HG02885 (cell line): ENCODE results near the gene VSTM2B.

Experiments
- ATAC-seq: cut with Tn5 transposase; IDR thresholded peaks from one replicate; pipeline ENCODE4 v1.9.1; 2021; ENCODE audit warnings: mild to moderate bottlenecking; ENCODE audit not compliant: unreplicated experiment, poor library complexity

The VSTM2B gene

DNA sequence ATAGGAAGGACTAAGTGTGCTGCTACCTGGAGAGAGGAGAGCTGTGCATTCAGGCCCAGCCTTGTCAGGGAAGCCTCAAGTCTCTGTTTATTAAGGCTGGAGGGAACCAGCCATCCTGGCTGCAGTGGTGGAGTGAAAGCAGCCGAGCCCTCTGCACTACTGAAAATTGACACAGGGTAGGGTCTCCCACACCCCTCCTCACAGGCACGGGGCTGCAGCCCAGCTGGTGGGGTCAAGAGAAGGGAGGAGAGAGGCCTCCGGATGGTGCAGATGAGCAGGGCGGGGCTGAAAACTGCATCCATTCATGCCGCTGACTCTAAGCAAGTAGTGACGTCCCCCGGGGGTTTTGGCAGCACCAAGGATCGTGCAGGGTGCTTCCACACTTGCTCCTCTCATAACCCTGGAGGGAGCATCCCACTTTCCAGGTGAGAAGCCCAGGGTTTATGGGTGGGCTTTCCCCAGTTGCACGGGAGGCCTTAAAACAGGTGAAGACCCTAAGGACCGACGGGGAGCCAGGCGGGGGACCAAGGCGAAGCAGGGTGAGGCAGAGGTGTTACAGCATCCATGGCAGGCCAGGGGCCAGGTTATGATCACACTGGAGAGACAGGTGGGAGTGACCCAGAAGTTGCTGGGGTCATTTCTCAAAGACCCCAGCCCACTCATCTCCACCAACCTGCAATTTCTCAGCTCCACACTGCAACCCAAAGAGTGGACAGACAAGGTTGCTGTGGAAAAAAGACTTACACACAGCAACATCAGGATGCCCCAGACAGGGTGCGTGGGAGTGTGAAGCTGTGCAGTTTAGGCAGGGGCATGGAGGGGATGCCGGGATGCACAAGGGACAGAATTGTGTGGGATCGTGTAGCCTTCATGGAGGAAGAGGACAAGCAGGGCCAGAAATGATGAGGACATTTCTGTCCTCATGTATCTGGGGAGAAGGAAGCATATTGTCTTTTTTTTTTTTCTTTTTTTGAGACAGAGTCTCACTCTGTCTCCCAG is 36.8 kb downstream of the VSTM2B start:
- no peak for ATAC-seq

DNA sequence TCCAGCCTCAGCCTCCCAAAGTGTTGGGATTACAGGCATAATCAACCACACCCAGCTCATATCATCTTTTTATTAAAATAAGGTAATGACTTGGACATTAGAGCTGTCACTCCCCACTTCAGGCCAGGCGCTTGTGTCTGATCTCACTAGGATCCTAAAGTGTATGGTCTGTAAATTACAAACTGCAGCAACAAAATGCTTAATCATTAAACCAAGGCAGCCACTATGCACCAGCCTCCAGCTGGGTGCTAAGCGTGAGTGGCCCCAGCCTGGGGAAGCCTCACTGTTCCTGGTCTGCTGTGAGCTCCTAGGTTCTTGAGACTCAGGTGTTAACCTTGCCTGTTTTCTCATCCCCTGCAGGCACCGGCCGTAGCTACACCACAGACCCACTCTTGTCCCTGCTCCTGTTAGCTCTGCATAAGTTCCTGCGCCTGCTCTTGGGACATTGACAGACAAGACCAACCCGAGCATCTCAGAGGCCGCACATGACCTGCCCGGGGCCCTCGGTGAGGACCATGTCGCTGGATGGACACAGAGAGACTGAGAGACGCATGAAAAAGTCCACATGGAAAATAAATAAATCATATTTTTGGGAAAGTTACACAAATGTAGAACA is 37.8 kb downstream of the VSTM2B start:
- ATAC-seq, result no peak

DNA sequence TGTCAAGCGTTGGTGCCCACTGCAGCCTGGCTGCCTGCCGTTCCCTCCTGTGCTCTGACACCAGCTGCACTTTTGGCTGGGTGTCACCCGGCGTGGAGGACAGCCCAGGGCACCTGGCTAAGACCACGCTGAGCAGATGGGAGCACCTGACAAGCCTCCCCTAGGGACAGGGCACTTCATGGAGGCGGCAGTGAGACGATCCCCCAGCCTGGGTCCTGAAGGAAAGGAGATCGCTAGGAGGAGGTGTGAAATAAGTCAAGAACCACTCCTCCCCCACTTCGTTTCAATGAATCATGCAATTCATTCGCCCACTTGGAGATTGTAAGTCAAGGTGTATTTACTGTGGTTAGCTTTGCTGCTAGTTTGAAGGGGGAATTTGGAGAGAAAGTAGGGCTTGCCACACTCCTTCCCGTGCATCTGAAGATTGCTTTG is 38.8 kb downstream of the VSTM2B start:
- no peak for ATAC-seq

DNA sequence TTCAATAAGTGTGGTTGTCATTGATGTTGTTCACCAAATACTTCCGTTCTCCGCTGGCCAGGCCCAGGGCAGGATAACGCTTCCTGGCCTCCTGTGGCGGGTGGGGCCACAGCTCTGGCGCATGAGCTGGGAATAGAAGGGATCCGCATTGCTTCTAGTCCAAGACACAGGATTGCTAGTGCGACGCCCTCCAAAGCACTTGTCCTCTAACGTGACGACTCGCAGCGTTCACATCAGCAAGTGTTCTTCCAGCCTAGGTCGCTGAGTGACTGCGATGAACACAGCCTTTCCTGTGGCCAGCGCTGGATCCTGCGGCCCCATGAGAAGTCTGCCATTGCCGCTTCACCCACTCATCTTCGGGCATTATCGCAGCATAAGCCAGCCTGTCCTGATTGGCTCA is 39.4 kb downstream of the VSTM2B start:
- no peak for ATAC-seq

DNA sequence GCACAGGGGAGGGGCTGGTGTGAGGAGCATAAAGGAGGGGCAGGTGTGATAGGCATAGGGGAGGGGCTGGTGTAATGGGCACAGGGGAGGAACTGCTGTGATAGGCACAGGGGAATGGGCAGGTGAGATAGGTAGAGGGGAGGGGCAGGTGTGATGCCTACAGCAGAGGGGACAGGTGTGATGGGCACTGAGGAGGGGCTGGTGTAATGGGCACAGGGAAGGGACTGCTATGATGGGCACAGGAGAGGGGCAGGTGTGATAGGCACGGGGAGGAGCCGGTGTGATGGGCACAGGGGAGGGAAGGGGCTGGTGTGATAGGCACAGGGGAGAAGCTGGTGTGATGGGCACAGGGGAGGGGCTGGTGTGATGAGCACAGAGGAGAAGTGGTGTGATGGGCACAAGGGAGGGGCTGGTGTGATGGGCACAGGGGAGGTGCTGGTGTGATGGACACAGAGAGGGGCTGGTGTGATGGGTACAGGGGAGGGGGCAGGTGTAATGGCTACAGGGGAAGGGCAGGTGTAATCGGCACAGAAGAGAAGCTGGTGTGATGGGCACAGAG is 40.8 kb downstream of the VSTM2B start:
- ATAC-seq, result no peak

DNA sequence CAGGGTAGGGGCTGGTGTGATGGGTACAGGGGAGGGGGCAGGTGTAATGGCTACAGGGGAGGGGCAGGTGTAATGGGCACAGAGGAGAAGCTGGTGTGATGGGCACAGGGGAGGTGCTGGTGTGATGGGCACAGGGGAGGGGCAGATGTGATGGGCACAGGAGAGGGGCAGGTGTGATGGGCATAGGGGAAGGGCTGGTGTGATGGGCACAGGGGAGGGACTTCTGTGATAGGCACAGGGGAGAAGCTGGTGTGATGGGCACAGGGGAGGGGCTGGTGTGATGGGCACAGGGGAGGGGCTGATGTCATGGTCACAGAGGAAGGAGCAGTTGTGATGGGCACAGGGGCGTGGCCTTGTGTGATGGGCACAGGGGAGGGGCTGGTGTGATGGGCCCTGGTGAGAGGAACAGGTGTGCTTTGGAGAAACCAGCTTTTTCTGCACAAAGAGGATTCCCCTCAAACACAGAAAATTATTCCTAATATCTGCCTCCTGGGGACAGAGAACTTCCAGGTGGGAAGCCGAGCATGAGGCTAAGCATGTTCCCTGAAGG is 41.6 kb downstream of the VSTM2B start:
- ATAC-seq, result no peak

DNA sequence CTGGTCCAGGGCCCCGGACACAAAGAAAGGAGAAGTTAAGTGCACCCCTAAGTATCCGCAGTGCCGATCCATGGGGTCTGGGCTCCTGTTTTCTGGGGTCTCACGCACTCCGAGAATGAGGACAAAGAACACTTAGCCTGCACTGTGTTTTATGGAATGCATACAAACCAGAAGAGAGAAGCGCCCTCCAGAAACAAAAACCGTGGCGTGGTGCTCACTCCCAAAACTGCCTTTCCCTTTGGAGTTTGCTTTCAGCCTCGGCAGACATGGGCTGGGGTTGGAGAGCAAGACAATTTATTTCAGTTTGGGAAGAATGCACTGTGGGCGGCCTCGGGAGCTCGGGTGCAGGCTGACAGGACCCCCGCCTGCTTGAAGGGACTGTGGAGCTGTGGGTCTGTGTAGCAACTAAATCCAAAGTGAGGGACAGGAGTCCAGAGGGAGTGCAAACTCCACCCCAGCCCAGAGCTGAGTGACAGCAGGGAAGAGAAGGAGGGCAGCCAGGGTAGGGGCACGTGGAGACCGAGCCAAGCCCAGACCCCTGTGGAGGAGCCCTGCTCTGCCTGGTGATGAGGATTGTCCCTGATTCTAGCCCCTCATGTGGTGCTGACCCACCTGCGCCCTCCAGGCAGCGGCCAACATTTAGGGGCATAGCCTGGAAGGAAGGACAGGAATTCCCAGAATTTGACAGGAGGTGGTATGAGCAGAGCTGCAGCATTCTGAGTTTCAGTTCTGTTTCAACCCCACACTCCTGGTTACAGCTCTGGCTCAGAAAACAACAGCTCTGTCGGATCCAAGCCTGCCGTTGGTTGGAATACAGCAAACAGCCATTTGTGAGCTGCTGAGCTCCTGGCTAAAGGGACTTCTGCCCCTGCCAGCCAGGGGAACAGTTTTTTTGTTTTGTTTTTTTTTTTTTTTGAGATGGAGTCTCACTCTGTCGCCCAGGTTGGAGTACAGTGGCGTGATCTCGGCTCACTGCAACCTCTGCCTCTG is 42.5 kb downstream of the VSTM2B start:
- no peak for ATAC-seq

DNA sequence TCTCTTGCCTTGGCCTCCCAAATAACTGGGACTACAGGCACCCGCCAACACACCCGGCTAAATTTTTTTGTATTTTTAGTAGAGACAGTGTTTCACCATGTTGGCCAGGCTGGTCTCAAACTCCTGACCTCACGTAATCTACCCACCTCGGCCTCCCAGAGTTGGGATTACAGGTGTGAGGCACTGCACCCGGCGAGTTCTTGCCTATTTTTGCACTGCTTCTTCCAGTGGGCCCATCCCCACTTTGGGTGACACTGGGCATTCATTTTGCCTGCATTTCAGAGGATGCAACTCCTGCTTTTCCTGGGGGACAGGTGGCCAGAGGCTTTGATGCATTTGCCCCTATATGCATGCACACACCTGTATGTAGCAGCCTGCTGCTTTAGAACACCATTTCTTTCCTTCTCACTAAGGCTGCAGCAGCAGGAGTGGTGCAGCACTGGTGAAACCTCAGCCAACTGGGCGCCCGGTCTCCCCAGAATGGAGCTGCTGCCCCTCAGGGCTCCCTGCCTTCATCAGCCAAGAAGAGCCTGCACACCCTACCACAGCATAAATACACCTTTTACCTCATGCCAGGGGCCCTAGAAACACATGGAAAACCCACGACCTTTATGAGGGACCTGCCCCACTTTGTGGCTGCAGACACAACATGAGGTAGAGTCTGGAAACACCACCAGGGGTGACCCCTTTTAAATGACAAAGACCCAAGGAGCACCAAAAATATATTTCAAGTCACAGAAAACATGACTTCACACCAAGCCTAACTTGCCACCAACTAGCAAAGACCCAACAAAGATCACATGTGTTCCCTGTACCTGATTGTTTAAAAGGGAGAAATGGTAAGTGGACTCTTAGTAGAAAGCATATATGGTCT is 43.5 kb downstream of the VSTM2B start:
- ATAC-seq, result no peak

DNA sequence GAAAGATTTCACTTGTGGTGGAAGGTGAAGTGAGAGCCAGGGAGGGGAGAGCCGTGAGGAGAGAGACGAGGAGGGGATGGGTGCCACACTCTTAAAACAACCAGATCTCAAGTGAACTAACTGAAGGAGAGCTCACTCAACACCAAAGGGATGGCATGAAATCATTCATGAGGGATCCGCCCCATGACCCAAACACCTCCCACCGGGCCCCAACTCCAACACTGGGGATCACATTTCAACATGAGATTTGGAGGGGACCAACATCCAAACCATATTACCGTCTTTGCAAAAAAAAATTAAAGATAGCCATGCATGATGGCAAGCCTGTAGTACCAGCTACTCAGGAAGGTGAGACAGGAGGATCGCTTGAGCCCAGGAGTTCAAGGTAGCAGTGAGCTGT is 45.4 kb downstream of the VSTM2B start:
- no peak for ATAC-seq

DNA sequence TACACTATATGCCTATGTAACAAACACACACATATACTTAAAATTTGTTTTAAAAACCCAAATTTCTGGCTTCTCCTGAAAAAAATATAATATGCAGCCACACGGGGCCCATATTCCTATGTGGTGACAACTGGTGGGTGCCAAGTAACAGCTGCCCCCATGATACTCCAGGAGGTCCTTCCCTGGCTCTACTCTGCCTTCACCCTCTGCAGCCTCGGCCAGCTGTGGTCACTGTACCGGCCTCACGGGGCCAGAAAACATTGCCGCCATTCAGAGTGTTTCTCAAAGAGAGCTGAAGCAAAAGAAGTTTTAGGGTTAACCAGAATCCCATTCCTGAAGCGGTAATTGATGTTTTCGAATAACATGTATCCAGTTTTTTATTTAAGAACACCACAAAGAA is 47.7 kb downstream of the VSTM2B start:
- no peak for ATAC-seq

DNA sequence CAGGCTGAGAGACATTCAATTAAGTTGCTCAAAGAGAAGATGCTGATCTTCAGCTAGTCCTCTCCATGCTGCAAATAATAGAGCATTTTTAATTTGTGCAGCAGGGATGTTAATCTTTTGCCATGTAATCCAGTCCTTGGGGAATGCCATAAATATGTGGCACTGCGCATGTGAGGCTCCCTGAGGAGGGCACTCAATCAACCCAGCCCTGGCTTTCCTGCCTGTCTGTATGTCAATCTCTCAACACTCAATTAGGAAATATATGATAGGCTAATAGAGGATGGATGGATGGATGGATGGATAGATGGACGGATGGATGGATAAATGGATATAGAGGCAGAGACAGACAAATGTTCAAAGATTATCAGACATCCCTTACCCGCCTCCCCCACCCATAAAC is 48.7 kb downstream of the VSTM2B start:
- ATAC-seq, result no peak

DNA sequence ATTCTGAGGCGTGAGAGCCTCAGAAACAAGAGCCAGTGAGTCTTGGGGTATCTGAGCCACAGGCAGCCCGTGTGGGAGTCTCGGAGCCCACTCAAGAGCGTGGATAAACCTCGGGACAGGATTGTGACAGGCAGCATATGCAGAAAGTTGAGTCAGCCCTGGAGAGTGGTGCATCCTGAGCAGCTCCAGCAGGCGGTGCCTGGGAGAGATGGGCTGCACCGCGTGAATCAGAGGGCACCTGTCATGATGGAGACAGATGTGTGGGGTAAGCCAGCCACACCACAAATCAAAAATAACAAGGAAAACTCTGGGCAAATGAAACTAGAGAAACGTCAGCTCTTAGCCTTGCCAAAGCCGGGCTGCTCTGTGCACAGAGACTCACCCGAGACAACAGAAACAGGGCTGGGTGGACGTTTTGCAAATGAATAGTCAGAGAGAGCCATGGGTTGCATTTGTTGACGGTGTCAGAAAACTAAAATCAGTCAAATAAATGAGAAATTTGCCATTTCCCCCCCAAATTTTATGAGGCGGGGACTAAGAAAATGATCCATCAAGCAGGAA is 50.3 kb downstream of the VSTM2B start:
- no peak for ATAC-seq

DNA sequence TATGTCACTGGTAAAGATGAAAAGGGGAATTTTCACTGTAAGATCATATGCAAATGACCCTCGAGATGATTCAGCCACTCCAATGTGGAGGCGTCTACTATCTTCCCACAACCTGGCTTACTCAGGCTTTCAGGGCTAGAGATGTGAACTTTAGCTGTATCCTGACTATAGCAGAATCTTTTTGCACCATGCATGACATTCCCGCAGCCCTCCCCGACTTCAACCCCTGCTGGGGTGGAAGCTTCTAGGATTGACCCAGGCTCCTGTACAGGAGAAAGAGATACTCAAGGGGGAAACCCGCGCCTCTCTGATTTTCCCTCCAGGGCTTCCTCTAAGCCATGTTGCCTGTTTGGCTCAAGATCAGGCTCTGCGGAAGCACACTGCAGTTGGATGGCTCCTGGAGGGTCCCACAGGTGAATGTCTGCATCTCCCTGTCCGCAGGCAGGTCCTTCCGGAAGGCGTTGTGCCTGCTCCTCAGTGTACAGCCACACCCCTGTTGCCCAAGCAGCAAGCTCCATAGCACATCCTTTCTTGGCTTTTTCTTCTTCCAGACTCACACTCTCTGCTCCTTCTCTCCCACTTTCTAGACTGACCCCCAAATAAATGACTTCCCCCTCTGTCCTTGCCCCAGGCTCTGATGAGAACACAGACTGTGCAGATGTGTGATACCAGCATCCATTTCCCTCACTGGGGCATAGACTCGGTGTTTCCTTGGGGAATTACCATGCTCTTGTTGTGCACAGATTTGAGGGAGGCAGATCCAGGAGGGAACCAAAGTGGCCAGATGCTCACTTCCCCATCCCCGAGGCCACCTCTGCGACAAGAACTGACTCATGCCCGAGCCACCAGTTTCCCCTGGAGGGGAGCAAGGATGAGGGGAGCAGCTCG is 51.2 kb downstream of the VSTM2B start:
- ATAC-seq, result peak; percentile 77

DNA sequence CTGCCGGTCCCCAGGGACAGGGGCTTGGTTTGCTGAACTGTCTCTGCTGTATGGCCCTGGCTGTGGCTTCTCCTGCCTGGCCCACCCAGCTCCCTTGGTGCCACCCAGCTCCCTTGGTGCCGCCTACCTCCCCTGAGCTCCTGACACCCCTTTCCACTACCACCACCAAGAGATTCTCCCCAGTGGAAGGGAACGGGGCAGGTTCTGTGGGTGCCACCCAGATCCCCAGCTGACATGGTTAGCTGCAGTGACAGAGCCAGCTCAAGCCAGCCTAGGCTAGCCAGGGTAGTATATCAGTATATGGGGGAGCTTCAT is 51.8 kb downstream of the VSTM2B start:
- ATAC-seq, result no peak

DNA sequence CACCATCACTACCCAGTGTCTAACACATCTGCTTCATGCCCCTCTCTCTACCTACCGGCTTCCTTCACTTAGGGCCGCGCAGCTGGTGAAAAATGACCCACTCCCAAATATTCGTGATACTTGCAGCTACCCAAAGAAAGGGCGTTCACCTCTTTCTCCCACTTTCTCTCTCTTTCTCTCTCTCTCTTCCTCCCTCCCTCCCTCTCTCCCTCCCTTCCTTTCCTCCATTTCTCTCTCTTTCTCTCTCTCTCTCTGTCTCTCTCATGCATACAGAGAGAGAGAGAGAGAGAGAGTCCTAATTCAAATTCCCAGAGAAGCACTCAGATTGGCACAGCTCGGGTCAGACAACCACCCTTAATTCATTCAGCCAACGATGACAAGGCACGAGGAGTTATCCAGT is 52.6 kb downstream of the VSTM2B start:
- ATAC-seq, result no peak

DNA sequence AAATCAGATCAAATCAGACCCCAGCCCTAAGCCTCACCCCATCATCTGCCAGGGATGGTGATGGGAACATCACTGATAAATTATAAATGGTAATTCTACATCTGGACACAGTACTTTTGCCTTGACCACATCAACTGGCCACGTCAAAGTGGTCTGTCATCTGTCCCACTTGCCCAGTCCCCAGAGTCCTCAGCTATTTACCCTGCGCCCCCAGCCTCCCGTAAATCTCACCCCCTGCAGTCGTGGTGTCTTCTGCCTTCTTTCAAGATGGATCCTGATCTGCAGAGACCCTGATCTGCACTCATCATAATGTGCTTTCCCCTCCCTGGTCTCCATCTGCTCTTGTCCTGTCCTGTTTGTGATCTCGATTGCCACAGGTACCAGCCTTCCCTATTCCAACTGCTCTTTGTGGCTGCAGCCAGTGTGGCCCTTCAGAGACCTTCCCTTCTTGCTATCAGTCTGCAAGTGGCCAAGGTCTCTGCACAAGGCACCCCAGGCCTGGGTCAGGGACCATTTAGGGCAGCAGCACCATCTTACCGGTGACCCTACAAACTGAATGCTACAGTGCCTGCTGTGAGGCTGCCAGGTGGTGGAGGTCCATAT is 53.6 kb downstream of the VSTM2B start:
- no peak for ATAC-seq

DNA sequence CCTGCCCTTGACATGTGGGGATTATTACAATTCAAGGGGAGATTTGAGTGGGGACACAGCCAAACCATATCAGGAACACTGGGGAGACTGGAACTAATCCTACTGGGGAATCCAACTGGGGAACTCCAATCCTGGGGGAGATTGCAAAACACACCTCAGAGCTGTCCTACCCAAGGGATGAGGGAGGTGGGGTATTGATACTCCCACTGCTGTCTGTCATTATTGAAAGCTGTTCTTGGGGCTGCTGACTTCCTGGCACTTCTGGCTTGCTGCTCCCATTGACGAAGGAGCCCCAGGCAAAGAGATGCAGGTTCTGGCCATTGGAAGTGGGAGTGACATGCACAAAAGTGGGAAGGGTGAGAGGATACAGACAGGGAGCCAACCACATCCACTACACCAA is 55.6 kb downstream of the VSTM2B start:
- no peak for ATAC-seq
